ENCODE measurements around the gene MYBPH. TPM values are rescaled to one million over a fixed set of nuclear protein-coding genes. Genes with fewer than 3 reads are reported as not detected.

MYBPH gene
- total RNA-seq, 1 experiment from 2014 or later = not detected

- no peak overlapping the region for H2BK20ac ChIP-seq (ENCODE audit: low read depth, low read length, poor library complexity, severe bottlenecking)
- H3K14ac ChIP-seq (ENCODE audit: insufficient read depth, low read length) = no peak overlapping the region
- Mint-ChIP-seq H3K36me3 (ENCODE audit: insufficient read depth in 1 of 3, low read depth in 3 of 3) (peaks cover 0 to 9% (median 2%) of the 10 kb centered on the region in 3 experiments; a peak in 3 of 7 replicates), H3K4me1 (peaks cover 61 to 77% of the 10 kb centered on the region in 2 experiments), H3K4me3 (no peak overlapping the region), H3K9me3 (peaks cover 4 to 8% of the 10 kb centered on the region in 2 experiments; a peak in 3 of 5 replicates), H3K27me3 (ENCODE audit: low read depth) (no peaks in the 10 kb centered on the region; the same call in 1 of the 2 replicates), H3K27ac (no peak overlapping the region; a peak in 1 of 7 replicates)
- no peaks in the 10 kb centered on the region for H3K27me3 ChIP-seq (ENCODE audit: insufficient read depth, low read length)
- H4K5ac ChIP-seq (ENCODE audit: insufficient read length, low read depth, low read length) = no peak overlapping the region
- no peak overlapping the region for H3K27ac ChIP-seq (ENCODE audit: insufficient read length, low read depth, low read length)
- H3K18ac ChIP-seq (ENCODE audit: insufficient read length, low read depth, low read length) = no peak overlapping the region
- no peaks in the 10 kb centered on the region for H3K79me1 ChIP-seq (ENCODE audit: insufficient read depth, low read depth, low read length, poor library complexity, severe bottlenecking)
- no peaks in the 10 kb centered on the region for H3K23me2 ChIP-seq (ENCODE audit: insufficient read length, low read depth, low read length, poor library complexity, severe bottlenecking)
- H3K56ac ChIP-seq (ENCODE audit: insufficient read length, low read depth, low read length) = no peak overlapping the region
- WGBS (ENCODE audit: extremely low coverage, insufficient read length, low lambda C conversion rate) = no CpG with 5 or more reads among the region's 2 CpGs
- no peak overlapping the region for H2AFZ ChIP-seq (ENCODE audit: low read length)
- H3K4me2 ChIP-seq (ENCODE audit: insufficient read depth, insufficient read length, low read length) = no peak overlapping the region
- TF ChIP-seq CTCF (conservative IDR thresholded peaks at IDR 0.05) = no peak
- no peak overlapping the region for H3T11ph ChIP-seq (ENCODE audit: low read length)
- no peak overlapping the region for H2BK5ac ChIP-seq (ENCODE audit: insufficient read length, low read length)
- H4K91ac ChIP-seq (ENCODE audit: insufficient read length, low read depth, low read length) = no peak overlapping the region
- no peaks in the 10 kb centered on the region for H3K79me2 ChIP-seq (ENCODE audit: insufficient read depth, low read length)
- H2BK15ac ChIP-seq (ENCODE audit: low read depth, low read length) = no peak overlapping the region
- no peak overlapping the region for H4K8ac ChIP-seq (replicated peaks; ENCODE audit: insufficient read length, low read depth, low read length)
- H3K9me3 ChIP-seq (ENCODE audit: control insufficient read depth, low read depth, low read length) = no peaks in the 10 kb centered on the region
- no peak overlapping the region for H2AK5ac ChIP-seq (ENCODE audit: insufficient read length, low read length)
- H3K4ac ChIP-seq (ENCODE audit: low read depth, low read length) = no peak overlapping the region
- H2BK120ac ChIP-seq (ENCODE audit: low read depth, low read length, poor library complexity, severe bottlenecking) = no peak overlapping the region
- no peak overlapping the region for H2BK12ac ChIP-seq (ENCODE audit: insufficient read length, low read depth, low read length)
- no peak overlapping the region for H3K23ac ChIP-seq (ENCODE audit: insufficient read length, low read depth, low read length)
- H4K20me1 ChIP-seq (ENCODE audit: control insufficient read depth, insufficient read depth, insufficient read length) = no peaks in the 10 kb centered on the region
- peaks cover 14% of the 10 kb centered on the region; the same call in 1 of the 2 replicates for H3K4me1 ChIP-seq (ENCODE audit: insufficient read depth, low read length)
- DNase-seq = no peak
- H3K9ac ChIP-seq (ENCODE audit: extremely low read depth, insufficient read length, low read length) = no peak overlapping the region
Observed at GRCh38 chr1:203146042-203146369, 29.6 kb downstream of the MYBPH start.

Data from H9 (cell line).